ENCODE results near the gene ENPP7. TPM values are rescaled to one million over a fixed set of nuclear protein-coding genes. Genes with fewer than 3 reads are reported as not detected.

Gene ENPP7
- total RNA-seq, 4 donors from 2014 or later, result not detected

DNA sequence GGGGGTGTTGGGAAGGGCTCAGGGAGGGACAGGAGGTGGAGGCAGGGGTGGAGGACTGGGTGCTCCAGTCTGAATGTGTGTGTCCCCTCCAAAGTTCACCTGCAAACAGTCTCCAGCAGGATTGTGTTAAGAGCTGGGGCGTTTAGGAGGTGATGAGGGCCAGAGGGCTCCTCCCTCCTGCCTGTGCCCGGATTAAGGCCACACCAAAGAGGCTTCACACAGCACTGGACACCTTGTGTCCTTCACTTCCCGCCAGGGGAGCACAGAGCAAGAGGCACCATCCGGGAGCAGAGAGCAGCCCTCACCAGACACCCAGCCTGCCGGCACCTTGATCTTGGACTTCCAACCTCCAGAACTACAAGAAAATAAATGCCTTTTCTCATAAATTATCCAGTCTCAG, 30.2 kb upstream of the ENPP7 start:
- DNase-seq (ENCODE audit: low spot score in 2 of 2), result no peak
- WGBS, 2 donors, result 60 to 61% methylated on average over 5 of the region's 5 CpGs
- no peak for TF ChIP-seq POLR2A (IDR thresholded peaks at IDR 0.05)
- TF ChIP-seq CTCF (IDR thresholded peaks at IDR 0.05), result no peak
- H3K4me3 ChIP-seq (ENCODE audit: low read depth, poor library complexity, severe bottlenecking), result no peak overlapping the region
- intact Hi-C loops (cut with DNase I; ENCODE audit: low total_unique reads), result loop anchor here (10.0 kb wide), 1 partner anchor 96 kb away; no protein-coding TSS in a partner anchor

- no peak for DNase-seq (ENCODE audit: low spot score in 2 of 2)
- no peak for TF ChIP-seq CTCF (IDR thresholded peaks at IDR 0.05)
- no peak for TF ChIP-seq POLR2A (IDR thresholded peaks at IDR 0.05)
- intact Hi-C loops (cut with DNase I; ENCODE audit: low total_unique reads), result loop anchor here (10.0 kb wide), 1 partner anchor 97 kb away; no protein-coding TSS in a partner anchor
- no peak overlapping the region for H3K4me3 ChIP-seq (ENCODE audit: low read depth, poor library complexity, severe bottlenecking)
- 47 to 54% methylated on average over 10 to 11 of the region's 13 CpGs for whole genome bisulfite sequencing, 2 donors
These were observed 28.7 kb upstream of the ENPP7 start for GRCh38 chr17:79702034-79702433.

- DNase-seq (ENCODE audit: low spot score in 2 of 2), result no peak
- TF ChIP-seq POLR2A (IDR thresholded peaks at IDR 0.05) (no peak), CTCF (IDR thresholded peaks at IDR 0.05) (no peak)
- no peak overlapping the region for H3K4me3 ChIP-seq (ENCODE audit: low read depth, poor library complexity, severe bottlenecking)
- intact Hi-C loops (cut with DNase I; ENCODE audit: low total_unique reads), result loop anchor here (10.0 kb wide), 1 partner anchor 98 kb away; no protein-coding TSS in a partner anchor
- 38 to 42% methylated on average over 10 to 11 of the region's 12 CpGs for WGBS, 2 donors
These were observed 28.1 kb upstream of the ENPP7 start for GRCh38 chr17:79702550-79703236.

DNA sequence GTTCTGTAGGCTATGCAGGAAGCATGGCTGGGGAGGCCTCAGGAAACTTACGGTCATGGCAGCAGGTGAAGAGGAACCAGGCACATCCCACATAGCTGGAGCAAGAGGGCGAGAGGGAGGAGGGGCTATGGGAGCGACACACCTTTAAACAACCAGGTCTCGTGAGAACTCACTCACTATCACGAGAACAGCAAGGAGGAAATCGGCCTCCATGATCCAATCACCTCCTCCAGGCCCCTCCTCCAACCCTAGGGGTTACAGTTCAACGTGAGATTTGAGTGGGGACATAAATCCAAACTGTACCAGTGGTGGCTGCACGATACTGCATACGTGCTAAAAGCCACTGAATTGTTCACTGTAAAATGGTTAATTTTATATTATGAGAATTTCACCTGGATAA, 26.1 kb upstream of the ENPP7 start:
- 81 to 88% methylated on average over 9 of the region's 9 CpGs for WGBS, 2 donors
- intact Hi-C loops (cut with DNase I; ENCODE audit: low total_unique reads), result loop anchor here (10.0 kb wide), 1 partner anchor 100 kb away; no protein-coding TSS in a partner anchor
- H3K4me3 ChIP-seq (ENCODE audit: low read depth, poor library complexity, severe bottlenecking), result no peak overlapping the region
- no peak for TF ChIP-seq POLR2A (IDR thresholded peaks at IDR 0.05)
- TF ChIP-seq CTCF (IDR thresholded peaks at IDR 0.05), result no peak
- DNase-seq (ENCODE audit: low spot score in 2 of 2), result no peak

GRCh38 chr17:79705674-79706073, 25.1 kb upstream of the ENPP7 start:
- DNase-seq (ENCODE audit: low spot score in 2 of 2), result no peak
- 73 to 82% methylated on average over 20 of the region's 20 CpGs for WGBS, 2 donors
- TF ChIP-seq POLR2A (IDR thresholded peaks at IDR 0.05) (no peak), CTCF (IDR thresholded peaks at IDR 0.05) (no peak)
- H3K4me3 ChIP-seq (ENCODE audit: low read depth, poor library complexity, severe bottlenecking), result no peak overlapping the region
- intact Hi-C loops (cut with DNase I; ENCODE audit: low total_unique reads), result loop anchor here (10.0 kb wide), 1 partner anchor 101 kb away; no protein-coding TSS in a partner anchor

Measured in lower leg skin (tissue), 4 donors.